CD4-positive, alpha-beta T cell treated with Interleukin-21 for 1 hour (primary cell): Measurements from ENCODE around the gene MCTP1.
"Not testable (repeated sequence)": the region's sequence is repeated elsewhere in the genome, so short reads cannot be mapped to it uniquely, and the experiment has no call there.

Experiments
- DNase-seq: peaks from one replicate; pipeline ENCODE4 v3.0.0-alpha.2; 2020

MCTP1 gene

GRCh38 chr5:95178046-95178651 lies 106.7 kb downstream of the MCTP1 start:
- no peak for DNase-seq

GRCh38 chr5:95177456-95177855 lies 107.4 kb downstream of the MCTP1 start:
- no peak for DNase-seq

- DNase-seq = no peak
These were observed 109.8 kb downstream of the MCTP1 start for GRCh38 chr5:95175106-95175505.

GRCh38 chr5:95172659-95173058 lies 112.2 kb downstream of the MCTP1 start:
- no peak for DNase-seq

GRCh38 chr5:95164861-95165260 lies 120.0 kb downstream of the MCTP1 start:
- no peak for DNase-seq

GRCh38 chr5:95163079-95163478 lies 121.8 kb downstream of the MCTP1 start:
- no peak for DNase-seq

- no peak for DNase-seq
These were observed 122.5 kb downstream of the MCTP1 start for GRCh38 chr5:95162231-95162992.

GRCh38 chr5:95159603-95160002 lies 125.3 kb downstream of the MCTP1 start:
- DNase-seq = no peak

- no peak for DNase-seq
These were observed 129.0 kb downstream of the MCTP1 start for GRCh38 chr5:95155888-95156287.

- no peak for DNase-seq
These were observed 131.4 kb downstream of the MCTP1 start for GRCh38 chr5:95153511-95153910.

GRCh38 chr5:95152535-95152934 lies 132.4 kb downstream of the MCTP1 start:
- DNase-seq = no peak

GRCh38 chr5:95152131-95152530 lies 132.8 kb downstream of the MCTP1 start:
- no peak for DNase-seq

GRCh38 chr5:95151694-95152093 lies 133.2 kb downstream of the MCTP1 start:
- DNase-seq = no peak

- no peak for DNase-seq
These were observed 135.5 kb downstream of the MCTP1 start for GRCh38 chr5:95149387-95149786.

- no peak for DNase-seq
These were observed 136.4 kb downstream of the MCTP1 start for GRCh38 chr5:95148453-95148852.

GRCh38 chr5:95143858-95144257 lies 141.0 kb downstream of the MCTP1 start:
- not testable (repeated sequence) for DNase-seq

GRCh38 chr5:95142145-95142544 lies 142.7 kb downstream of the MCTP1 start:
- DNase-seq = no peak

GRCh38 chr5:95141141-95141540 lies 143.8 kb downstream of the MCTP1 start:
- no peak for DNase-seq

- DNase-seq = no peak
These were observed 150.6 kb downstream of the MCTP1 start for GRCh38 chr5:95134326-95134725.

GRCh38 chr5:95132096-95132495 lies 152.8 kb downstream of the MCTP1 start:
- no peak for DNase-seq

GRCh38 chr5:95130941-95131340 lies 154.0 kb downstream of the MCTP1 start:
- no peak for DNase-seq

GRCh38 chr5:95124731-95125130 lies 160.2 kb downstream of the MCTP1 start:
- DNase-seq = no peak

- DNase-seq = no peak
These were observed 160.8 kb downstream of the MCTP1 start for GRCh38 chr5:95124101-95124500.

GRCh38 chr5:95114902-95115301 lies 170.0 kb downstream of the MCTP1 start:
- no peak for DNase-seq

- DNase-seq = no peak
These were observed 170.6 kb downstream of the MCTP1 start for GRCh38 chr5:95114305-95114704.
